ENCODE data around the gene RBMS1.

- no peak for TF ChIP-seq POLR2AphosphoS5 (IDR thresholded peaks at IDR 0.05; ENCODE audit: low read depth, low read length)
- TF ChIP-seq REST (IDR thresholded peaks at IDR 0.05; ENCODE audit: insufficient read depth in 1 of 2, low read depth in 2 of 2, low read length in 2 of 2) = no peak
- TF ChIP-seq TAF1 (IDR thresholded peaks at IDR 0.05; ENCODE audit: borderline replicate concordance, insufficient read depth, low read length) = no peak
These were observed 56.3 kb downstream of the RBMS1 start for GRCh38 chr2:160437273-160437672.
